Caco-2 (cell line): ENCODE measurements around the gene ACAT2. TPM values are rescaled to one million over a fixed set of nuclear protein-coding genes. Genes with fewer than 3 reads are reported as not detected.

ENCODE experiments used
- BruUV-seq: library from RNA; stranded (reverse); fragments of 400-500 nt; replicated peaks from 2 replicates; lab custom pipeline; 2021; lab: Mats Ljungman, UMichigan
- CTCF ChIA-PET: fragments of 300-600 bp; sonication (Branson Sonifier 250); formaldehyde crosslinking; loops from one replicate; lab custom pipeline; 2022; ENCODE audit warnings: antibody characterized with exemption; lab: Charles Lee
- POLR2A ChIA-PET: fragments of 300-600 bp; sonication (Branson Sonifier 250); formaldehyde crosslinking; loops from one replicate; lab custom pipeline; 2022; ENCODE audit warnings: antibody characterized with exemption; lab: Charles Lee
- DNase-seq, 2 experiments: peaks; one replicate each; pipeline versions ENCODE4 v3.0.0 to v3.0.0-alpha.2; 2020 to 2022
- H3K27me3 ChIP-seq: replicated peaks from 2 replicates; pipeline ENCODE4 v1.6.0; 2011; ENCODE audit warnings: low read length; ENCODE audit not compliant: control insufficient read depth, insufficient read depth
- H3K36me3 ChIP-seq: 2 replicates; pipeline ENCODE4 v1.5.1; 2011; ENCODE audit warnings: low read length; ENCODE audit not compliant: control insufficient read depth, insufficient read depth
- H3K4me1 ChIP-seq: fragments of 250-450 bp; sonication (Bioruptor Pico); 2 replicates; pipeline ENCODE4 v1.5.1; 2020; ENCODE audit warnings: mild to moderate bottlenecking
- H3K4me3 ChIP-seq: 2 replicates; pipeline ENCODE4 v1.5.1; 2011; ENCODE audit warnings: low read depth, mild to moderate bottlenecking, control low read depth, low read length
- H3K9me3 ChIP-seq: fragments of 250-450 bp; sonication (Bioruptor Pico); 2 replicates; pipeline ENCODE4 v1.5.1; 2020; ENCODE audit warnings: mild to moderate bottlenecking, moderate library complexity
- H3K27ac Mint-ChIP-seq: one replicate; pipeline ENCODE4 v1.8.0; 2022; ENCODE audit warnings: mixed read lengths; ENCODE audit not compliant: unreplicated experiment
- H3K27me3 Mint-ChIP-seq: one replicate; pipeline ENCODE4 v1.8.0; 2022; ENCODE audit warnings: mixed read lengths; ENCODE audit not compliant: insufficient read depth, unreplicated experiment
- H3K36me3 Mint-ChIP-seq: one replicate; pipeline ENCODE4 v1.8.0; 2022; ENCODE audit warnings: mild to moderate bottlenecking, mixed read lengths; ENCODE audit not compliant: insufficient read depth, unreplicated experiment
- H3K4me1 Mint-ChIP-seq: one replicate; pipeline ENCODE4 v1.8.0; 2022; ENCODE audit warnings: low read depth, mixed read lengths; ENCODE audit not compliant: unreplicated experiment
- H3K4me3 Mint-ChIP-seq: one replicate; pipeline ENCODE4 v1.8.0; 2022; ENCODE audit warnings: mild to moderate bottlenecking, moderate library complexity, mixed read lengths; ENCODE audit not compliant: unreplicated experiment
- H3K9me3 Mint-ChIP-seq: one replicate; pipeline ENCODE4 v1.8.0; 2022; ENCODE audit warnings: mixed read lengths; ENCODE audit not compliant: unreplicated experiment
- CTCF ChIP-seq, 2 experiments: fragments of 200-600 bp in 1 of 2; IDR thresholded peaks; 1 replicate in 1 of 2; 2 replicates in 1 of 2; pipeline versions ENCODE4 v1.5.1 to v1.8.0; 2011 to 2022; ENCODE audit warnings: antibody characterized with exemption in 1 of 2, control low read depth in 1 of 2, inconsistent platforms in 1 of 2, low read depth in 1 of 2, low read length in 1 of 2, mild to moderate bottlenecking in 1 of 2, moderate library complexity in 1 of 2; ENCODE audit not compliant: insufficient read depth in 1 of 2, severe bottlenecking in 1 of 2, unreplicated experiment in 1 of 2
- intact Hi-C: fragments of 100-400 bp; cut with micrococcal nuclease; formaldehyde crosslinking; loops from one replicate; pipeline ENCODE4 v1.10.0; 2022; ENCODE audit not compliant: unreplicated experiment
- total RNA-seq: library from RNA; stranded (reverse); gene quantifications from 2 replicates; pipeline ENCODE4 v1.2.3, GENCODE V29; 2022

ACAT2 gene
- total RNA-seq, 1 experiment from 2014 or later: 131 TPM

GRCh38 chr6:159769470-159769869 is 7.6 kb downstream of the ACAT2 start:
- no TSS peak for BruUV-seq
- H3K4me3 Mint-ChIP-seq: no peak overlapping the region
- Histone ChIP-seq H3K4me3 (no peak overlapping the region), H3K27me3 (no peaks in the 10 kb centered on the region), H3K4me1 (no peaks in the 10 kb centered on the region), H3K36me3 (peaks cover 7% of the 10 kb centered on the region), H3K9me3 (no peaks in the 10 kb centered on the region)
- POLR2A ChIA-PET: interaction anchor here (0.6 kb wide), 2 partner anchors 42 to 46 kb away, joined by 4 to 5 read pairs; partner anchors contain the start of gene WTAP
- no peaks in the 10 kb centered on the region for H3K27me3 Mint-ChIP-seq
- no peak overlapping the region for H3K27ac Mint-ChIP-seq
- DNase-seq: no peak
- peaks cover 81% of the 10 kb centered on the region for H3K36me3 Mint-ChIP-seq
- intact Hi-C loops: no loop called here
- H3K4me1 Mint-ChIP-seq: no peaks in the 10 kb centered on the region
- no peak for TF ChIP-seq CTCF (IDR thresholded peaks at IDR 0.05; ENCODE audit: insufficient read depth in 1 of 2, low read depth in 1 of 2, low read length in 1 of 2, severe bottlenecking in 1 of 2, unreplicated experiment in 1 of 2)
- H3K9me3 Mint-ChIP-seq: no peaks in the 10 kb centered on the region
- CTCF ChIA-PET: no interaction called here

- no peaks in the 10 kb centered on the region for H3K4me1 ChIP-seq
- H3K4me3 ChIP-seq: no peak overlapping the region
- CTCF ChIA-PET: interaction anchor here (1.2 kb wide), 1 partner anchor 9 kb away, joined by 3 read pairs; no protein-coding TSS in a partner anchor
- Mint-ChIP-seq H3K4me3 (no peak overlapping the region), H3K27me3 (no peaks in the 10 kb centered on the region), H3K27ac (no peak overlapping the region), H3K9me3 (no peaks in the 10 kb centered on the region), H3K36me3 (peaks cover 77% of the 10 kb centered on the region), H3K4me1 (no peaks in the 10 kb centered on the region)
- no peaks in the 10 kb centered on the region for H3K9me3 ChIP-seq
- TF ChIP-seq CTCF (IDR thresholded peaks at IDR 0.05; ENCODE audit: insufficient read depth in 1 of 2, low read depth in 1 of 2, low read length in 1 of 2, severe bottlenecking in 1 of 2, unreplicated experiment in 1 of 2): no peak
- H3K27me3 ChIP-seq: no peaks in the 10 kb centered on the region
- DNase-seq: no peak
- peaks cover 4% of the 10 kb centered on the region for H3K36me3 ChIP-seq
- POLR2A ChIA-PET: interaction anchor here (0.7 kb wide), 1 partner anchor 10 kb away, joined by 3 read pairs; the partner anchor contains the start of gene ACAT2
- intact Hi-C loops: no loop called here
- no TSS peak for BruUV-seq
Measured at GRCh38 chr6:159772196-159772595, 10.4 kb downstream of the ACAT2 start.

- H3K27ac Mint-ChIP-seq: no peak overlapping the region
- peaks cover 3% of the 10 kb centered on the region; the same call in 1 of the 2 replicates for H3K36me3 ChIP-seq
Measured at GRCh38 chr6:159777240-159777904, 15.5 kb downstream of the ACAT2 start.

More at GRCh38 chr6:159777240-159777904, 15.5 kb downstream of the ACAT2 start:
- H3K9me3 ChIP-seq: no peaks in the 10 kb centered on the region
- intact Hi-C loops: no loop called here
- no TSS peak for BruUV-seq
- Mint-ChIP-seq H3K36me3 (peaks cover 83% of the 10 kb centered on the region), H3K27me3 (no peaks in the 10 kb centered on the region), H3K9me3 (no peaks in the 10 kb centered on the region), H3K4me3 (no peak overlapping the region), H3K4me1 (no peaks in the 10 kb centered on the region)
- ChIA-PET POLR2A (interaction anchor here (0.7 kb wide), 1 partner anchor 16 kb away, joined by 4 read pairs; the partner anchor contains the start of gene ACAT2), CTCF (no interaction called here)
- H3K27me3 ChIP-seq: no peaks in the 10 kb centered on the region
- TF ChIP-seq CTCF (IDR thresholded peaks at IDR 0.05; ENCODE audit: insufficient read depth in 1 of 2, low read depth in 1 of 2, low read length in 1 of 2, severe bottlenecking in 1 of 2, unreplicated experiment in 1 of 2): no peak
- DNase-seq: no peak
- H3K4me3 ChIP-seq: no peak overlapping the region
- H3K4me1 ChIP-seq: 0 out of 2 replicates have a peak, but pooled peaks cover 6% of the 10 kb centered on the region
